ENCODE results near the gene MPZL2.

Gene MPZL2

DNA sequence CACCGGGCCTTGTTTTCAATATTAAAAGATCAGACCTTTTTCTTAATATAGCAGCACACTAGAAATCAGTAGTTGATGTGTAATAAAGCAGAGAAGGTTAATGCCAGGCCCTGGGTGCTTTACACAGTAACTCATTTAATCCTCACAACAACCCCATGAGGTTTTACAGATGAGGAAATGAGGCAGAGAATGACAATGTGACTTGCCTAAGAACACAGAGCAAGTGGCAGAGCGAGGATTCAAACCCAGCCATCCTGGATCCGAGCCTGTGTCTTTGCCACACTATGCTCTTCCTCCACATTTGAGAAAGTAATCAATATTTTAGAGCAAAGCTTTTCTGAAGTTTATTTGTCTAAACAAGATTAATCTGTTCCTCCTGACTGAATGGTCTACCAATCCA lies 46.5 kb downstream of the MPZL2 start:
- DNase-seq = no peak

DNA sequence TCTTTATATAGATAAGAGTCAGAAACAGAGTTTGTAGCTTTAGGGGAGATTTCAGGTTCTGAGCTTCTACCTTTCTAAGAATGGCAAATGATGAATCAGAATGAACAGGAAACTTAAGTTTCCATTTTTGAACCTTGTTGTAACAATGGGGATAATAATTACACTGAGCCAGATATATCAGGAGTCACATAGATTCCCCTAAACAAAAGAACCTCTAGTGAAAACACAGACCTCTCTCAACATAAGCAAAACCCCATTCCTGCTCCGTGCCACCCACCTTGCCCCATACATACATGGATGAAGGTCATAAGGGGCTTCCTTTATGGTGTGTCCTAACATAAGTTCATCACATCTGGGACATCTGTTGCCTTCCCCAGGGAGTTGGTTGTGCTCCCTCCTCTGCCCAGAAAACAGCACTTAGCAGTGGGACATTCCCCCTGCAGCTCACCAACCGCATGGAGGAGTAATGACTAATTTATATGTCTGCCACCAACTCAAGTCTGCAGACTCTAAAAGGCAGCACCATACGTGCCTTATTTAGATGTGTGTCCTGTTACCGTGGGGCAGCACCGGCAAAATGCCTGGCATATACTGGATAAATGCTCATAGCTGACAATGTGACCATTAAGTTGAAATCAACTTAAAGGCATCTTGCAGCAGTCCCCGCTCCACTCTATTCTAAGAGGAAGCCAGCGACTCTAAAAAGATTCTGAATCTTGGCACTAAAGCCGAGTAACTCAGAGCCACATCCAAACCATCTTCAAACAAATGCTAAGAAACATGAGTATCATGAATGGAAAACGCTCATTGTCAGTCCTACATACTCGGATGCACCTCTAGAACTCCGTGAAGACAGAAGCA lies 47.2 kb downstream of the MPZL2 start:
- DNase-seq = no peak

DNA sequence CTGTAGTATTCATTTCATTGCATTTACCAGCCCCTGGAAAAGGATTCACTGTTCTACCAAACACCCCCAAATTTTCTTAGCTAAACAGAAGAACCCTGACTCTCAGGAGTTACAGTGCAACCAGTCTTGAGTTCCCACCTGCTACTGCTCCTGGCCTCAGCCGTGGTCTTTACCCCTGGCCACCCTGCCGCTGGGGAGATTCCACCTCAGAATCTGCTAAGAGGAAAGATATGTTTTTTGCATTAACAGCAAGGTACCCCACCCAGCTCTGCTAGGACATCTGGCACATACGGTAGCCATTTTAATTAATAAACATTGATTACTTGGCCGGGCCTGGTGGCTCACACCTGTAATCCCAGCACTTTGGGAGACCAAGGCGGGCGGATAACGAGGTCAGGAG lies 48.3 kb downstream of the MPZL2 start:
- no peak for DNase-seq

DNA sequence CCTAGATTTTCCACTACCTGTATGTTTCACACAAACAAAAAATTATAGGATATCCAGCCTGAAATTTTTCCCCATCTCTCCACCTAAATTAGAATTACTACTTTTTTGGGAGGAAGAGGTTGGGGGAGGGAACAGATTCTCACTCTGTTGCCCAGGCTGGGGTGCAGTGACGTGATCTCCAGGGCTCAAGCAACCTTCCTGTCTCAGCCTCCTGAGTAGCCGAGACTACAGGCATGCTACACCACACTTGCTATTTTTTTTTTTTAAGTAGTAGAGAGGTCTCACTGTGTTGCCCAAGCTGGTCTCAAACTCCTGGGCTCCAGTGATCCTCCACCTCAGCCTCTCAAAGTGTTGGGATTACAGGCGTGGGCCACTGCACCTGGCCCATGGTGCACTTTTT lies 48.8 kb downstream of the MPZL2 start:
- DNase-seq = no peak

DNA sequence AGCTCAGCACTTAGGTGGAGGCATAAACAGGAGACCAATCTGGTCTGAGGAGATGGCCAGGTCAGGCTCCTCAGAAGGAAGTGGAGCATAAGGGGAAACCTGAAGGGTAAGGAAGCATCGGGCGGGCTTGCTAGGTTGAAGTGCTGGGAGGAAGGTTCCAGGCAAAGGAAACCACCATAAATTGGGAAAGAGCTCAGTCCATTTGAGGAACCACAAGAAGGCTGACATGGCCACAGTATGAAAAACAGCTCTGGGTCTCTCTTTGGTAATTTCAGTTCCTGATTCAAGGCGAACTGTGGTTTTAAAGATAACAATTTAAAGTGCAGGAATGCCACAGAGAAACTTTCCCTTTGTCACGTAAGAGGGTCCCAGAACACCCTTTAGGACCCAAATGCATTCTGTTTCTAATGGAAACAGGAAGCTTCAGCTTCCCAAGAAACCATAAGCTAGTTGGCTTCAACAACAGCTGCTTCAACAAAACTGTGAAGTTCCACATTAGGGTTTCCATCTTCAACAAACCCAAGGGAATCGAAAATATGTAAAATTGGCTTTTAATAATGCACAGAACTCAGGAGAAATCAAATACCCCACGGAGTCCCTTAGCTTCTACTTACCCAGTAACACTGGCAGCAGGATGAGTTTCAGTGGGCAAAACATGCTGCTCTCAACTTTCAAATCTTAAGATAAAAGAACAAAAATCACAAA lies 49.7 kb downstream of the MPZL2 start:
- no peak for DNase-seq

DNA sequence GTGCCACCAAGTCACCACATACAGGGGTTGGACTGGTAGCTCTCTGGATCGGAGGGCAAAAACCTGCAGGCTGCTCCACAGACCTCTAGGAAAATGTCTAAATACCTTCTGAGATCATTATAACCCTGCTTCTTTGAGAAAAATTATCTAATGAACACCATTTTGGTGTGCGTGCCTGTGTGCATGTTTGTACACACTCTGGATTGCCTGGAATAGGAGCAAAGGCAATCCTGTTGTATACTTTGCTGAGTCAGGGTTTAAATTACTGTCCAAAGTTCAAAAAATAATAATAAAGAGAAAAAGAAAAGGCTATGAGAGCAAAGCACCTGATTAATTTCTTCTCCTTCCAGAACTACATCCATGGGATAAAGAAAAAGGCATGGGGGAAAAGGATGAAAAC lies 50.3 kb downstream of the MPZL2 start:
- DNase-seq = no peak

- DNase-seq = no peak
Measured at GRCh38 chr11:118213201-118213600, 50.9 kb downstream of the MPZL2 start.

DNA sequence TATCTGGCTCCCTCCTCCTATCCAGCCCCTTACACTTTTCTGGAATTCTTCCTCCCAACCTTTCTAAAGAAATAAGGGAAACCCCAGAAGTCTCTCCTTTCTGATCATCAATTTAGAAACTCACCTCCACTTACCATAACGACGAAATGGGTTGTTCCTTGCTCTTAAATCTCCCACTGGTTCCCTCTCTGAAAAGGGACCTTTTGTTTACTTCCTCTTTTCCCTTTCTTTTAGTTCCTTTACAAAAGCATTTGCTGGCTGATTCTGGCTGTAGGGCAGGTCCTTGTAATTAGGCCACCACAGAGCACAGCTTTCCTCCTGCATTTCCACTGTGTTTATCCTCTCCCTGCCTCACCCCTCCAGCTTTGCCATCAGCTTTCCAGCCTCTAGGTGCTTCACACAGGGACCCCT lies 51.3 kb downstream of the MPZL2 start:
- DNase-seq = no peak

DNA sequence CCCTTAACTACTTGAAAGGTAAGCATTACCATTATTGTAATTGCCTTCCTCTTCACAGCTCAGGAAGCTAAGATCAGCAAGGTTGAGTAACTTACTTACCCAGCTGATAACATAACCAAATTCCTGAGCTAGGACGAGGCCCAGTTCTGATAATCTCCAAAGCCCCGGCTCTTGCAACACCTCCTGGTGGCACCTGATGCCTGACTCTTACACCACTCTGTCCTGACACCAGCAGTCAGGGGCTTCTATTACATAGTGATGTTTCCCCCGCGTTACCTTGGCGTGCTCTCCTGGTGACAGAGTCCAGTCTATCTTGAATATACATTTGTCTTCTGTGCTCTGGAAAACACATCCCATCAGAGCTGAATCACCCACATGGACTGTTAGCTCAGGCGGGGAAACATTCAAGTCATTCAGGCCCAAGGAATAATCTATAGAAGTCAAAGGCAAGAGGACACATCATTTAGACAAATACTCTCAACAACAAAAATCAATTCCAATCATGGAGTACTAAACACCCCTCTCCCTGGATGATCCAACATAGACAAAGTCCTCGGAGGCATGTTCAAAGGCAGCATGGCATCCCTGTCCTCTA lies 51.9 kb downstream of the MPZL2 start:
- no peak for DNase-seq

DNA sequence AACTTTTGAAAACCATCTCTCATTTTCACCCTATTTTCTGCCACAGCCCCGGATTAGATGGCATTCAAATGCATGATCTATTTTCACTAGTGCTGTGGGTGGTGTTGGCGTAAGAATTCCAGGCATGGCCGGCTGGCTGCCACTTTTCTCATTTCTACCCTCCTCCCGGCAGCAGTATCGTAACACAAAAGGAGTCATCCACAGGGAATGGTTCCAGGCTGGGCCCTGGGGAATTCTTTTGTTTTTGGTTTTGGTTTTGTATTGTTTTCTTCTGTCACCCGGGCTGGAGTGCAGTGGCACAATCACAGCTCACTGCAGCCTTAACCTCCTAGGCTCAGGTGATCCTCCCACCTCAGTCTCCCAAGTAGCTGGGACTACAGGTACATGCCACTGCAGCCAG lies 53.1 kb downstream of the MPZL2 start:
- DNase-seq = no peak

- DNase-seq = no peak
Measured at GRCh38 chr11:118210323-118210722, 53.8 kb downstream of the MPZL2 start.

DNA sequence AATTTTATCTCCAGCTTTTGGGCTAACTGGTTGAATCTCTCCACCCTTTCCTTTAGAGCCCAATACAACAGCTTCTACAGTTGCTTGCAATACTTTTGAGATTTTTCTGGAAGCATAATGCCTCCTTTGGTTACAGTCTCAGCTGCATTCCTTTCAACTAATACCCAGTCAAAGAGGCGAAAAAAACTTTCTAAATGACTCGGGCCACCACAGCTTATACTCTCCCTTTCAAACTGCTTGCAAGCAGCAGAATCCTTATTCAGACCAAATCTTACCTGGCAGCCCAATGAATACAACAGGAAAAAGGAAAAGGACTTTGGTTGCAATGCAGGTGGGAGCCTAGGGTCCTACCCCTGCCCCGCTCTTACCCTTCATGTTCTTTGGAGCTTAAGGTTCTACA lies 55.1 kb downstream of the MPZL2 start:
- no peak for DNase-seq

GRCh38 chr11:118207079-118207478 lies 57.0 kb downstream of the MPZL2 start:
- no peak for DNase-seq

- no peak for DNase-seq
Measured at GRCh38 chr11:118206391-118207031, 57.6 kb downstream of the MPZL2 start.

DNA sequence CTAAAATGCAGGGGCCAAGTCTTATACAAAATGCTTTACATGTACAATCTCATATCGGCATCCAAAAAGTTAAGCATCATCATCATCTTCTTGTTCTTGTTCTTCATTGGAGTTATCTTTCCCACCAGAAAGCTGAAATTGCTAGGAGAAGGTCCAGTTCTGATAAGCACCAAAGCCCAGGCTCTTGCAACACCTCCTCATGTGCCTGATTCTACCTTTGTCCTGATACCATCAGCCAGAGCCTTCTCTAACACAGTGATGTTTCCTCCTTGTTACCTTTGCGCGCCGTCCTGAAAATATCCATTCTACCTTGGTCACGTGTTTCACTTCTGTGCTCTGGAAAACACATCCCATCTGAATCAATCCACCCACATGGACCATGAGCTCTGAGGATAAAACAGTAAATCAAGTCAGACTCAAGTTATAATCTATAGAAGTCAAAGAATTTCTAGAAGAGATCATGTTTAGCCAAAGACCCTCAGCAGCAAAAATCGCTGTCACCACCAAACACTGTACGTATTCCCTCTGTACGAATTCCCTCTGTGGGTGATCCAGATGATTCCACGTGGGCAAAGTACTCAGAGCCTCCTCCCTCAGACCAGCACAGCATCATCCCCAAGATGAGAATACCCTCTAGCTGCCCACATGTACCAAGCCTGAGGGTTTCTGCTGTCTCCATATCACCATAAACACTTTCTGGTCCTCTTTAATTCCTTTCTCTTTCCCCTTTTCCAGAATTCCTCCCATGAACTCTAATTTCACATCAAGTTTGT lies 58.3 kb downstream of the MPZL2 start:
- DNase-seq = no peak
